Testis (tissue), 3 donors: ENCODE results near the gene AKAP5. TPM values are rescaled to one million over a fixed set of nuclear protein-coding genes. Genes with fewer than 3 reads are reported as not detected.

Experiments
- DNase-seq: peaks from one replicate; pipeline ENCODE4 v3.0.0-alpha.2; 2019
- H3K27ac ChIP-seq, 2 donors: fragments of 200-600 bp; sonication (generic); one replicate each; pipeline ENCODE4 v1.5.1; 2019
- H3K27me3 ChIP-seq: fragments of 200-600 bp; sonication (generic); one replicate; pipeline ENCODE4 v1.5.1; 2019
- H3K36me3 ChIP-seq: fragments of 200-600 bp; sonication (generic); one replicate; pipeline ENCODE4 v1.5.1; 2017; ENCODE audit warnings: low read depth; ENCODE audit errors: missing control alignments
- H3K4me1 ChIP-seq: fragments of 200-600 bp; sonication (generic); one replicate; pipeline ENCODE4 v1.5.1; 2019
- H3K4me3 ChIP-seq, 2 donors: fragments of 200-600 bp; sonication (generic); one replicate each; pipeline ENCODE4 v1.5.1; 2017 to 2019
- H3K9me3 ChIP-seq: fragments of 200-600 bp; sonication (generic); one replicate; pipeline ENCODE4 v1.5.1; 2017
- CTCF ChIP-seq, 3 experiments: fragments of 450-650 bp in 2 of 3; fragments of 200-600 bp in 1 of 3; sonication (generic) in 1 of 3; IDR thresholded peaks; one replicate each; pipeline ENCODE4 v1.5.1; 2016 to 2019; ENCODE audit warnings: antibody characterized with exemption in 3 of 3, mild to moderate bottlenecking in 2 of 3, moderate library complexity in 1 of 3
- POLR2A ChIP-seq: fragments of 450-650 bp; IDR thresholded peaks from one replicate; pipeline ENCODE4 v1.6.1; 2017; ENCODE audit warnings: antibody characterized with exemption, mild to moderate bottlenecking, moderate library complexity
- WGBS, 2 donors: methylation state at CpG; one replicate each; pipeline ENCODE4 v1.1.5; 2018; 5-methylcytosine and 5-hydroxymethylcytosine counted together
- intact Hi-C: fragments of 100-400 bp; cut with DNase I; formaldehyde crosslinking; loops from one replicate; pipeline ENCODE4 v1.15.1; 2023; ENCODE audit warnings: low total_unique reads
- polyA plus RNA-seq: library from polyadenylated mRNA; stranded (reverse); fragments of 350-450 nt; fragmentation: Illumina TruSeq; extraction: RNeasy Lipid Tissue Mini Kit (QIAGEN cat#74804); gene quantifications from one replicate; pipeline ENCODE4 v1.2.3, GENCODE V29; 2014; ENCODE audit warnings: low read depth, low replicate concordance; ENCODE audit not compliant: insufficient read depth
- total RNA-seq, 2 donors: library from RNA; depleted of rRNA; stranded (reverse); fragments of >200 nt; gene quantifications; one replicate each; pipeline ENCODE4 v1.2.3, GENCODE V29; 2016

Gene AKAP5
- total and polyA plus RNA-seq, 3 donors from 2014 or later, result 0.29 to 0.63 (median 0.50) TPM

GRCh38 chr14:64518229-64518628 is 52.9 kb downstream of the AKAP5 start:
- H3K4me1 ChIP-seq, result no peaks in the 10 kb centered on the region
- 78 to 91% methylated on average over 4 of the region's 4 CpGs for WGBS, 2 donors
- no peaks in the 10 kb centered on the region for H3K9me3 ChIP-seq
- TF ChIP-seq POLR2A (no peak), CTCF (IDR thresholded peaks at IDR 0.05) (no peak)
- no peak for DNase-seq
- no peak overlapping the region for H3K4me3 ChIP-seq
- intact Hi-C loops, result no loop called here
- H3K27me3 ChIP-seq, result no peaks in the 10 kb centered on the region
- H3K27ac ChIP-seq, result no peak overlapping the region
- no peaks in the 10 kb centered on the region for H3K36me3 ChIP-seq

- Histone ChIP-seq H3K27me3 (no peaks in the 10 kb centered on the region), H3K4me1 (no peaks in the 10 kb centered on the region), H3K4me3 (no peak overlapping the region), H3K27ac (no peak overlapping the region), H3K9me3 (no peaks in the 10 kb centered on the region), H3K36me3 (no peaks in the 10 kb centered on the region)
- TF ChIP-seq POLR2A (no peak), CTCF (IDR thresholded peaks at IDR 0.05) (no peak)
- intact Hi-C loops, result no loop called here
- WGBS, 2 donors, result 96 to 98% methylated on average over 4 of the region's 4 CpGs
- DNase-seq, result no peak
These were observed 55.4 kb downstream of the AKAP5 start for GRCh38 chr14:64520699-64521098.

- 87 to 88% methylated on average over 9 of the region's 9 CpGs for WGBS, 2 donors
- intact Hi-C loops, result no loop called here
- H3K27ac ChIP-seq, result no peak overlapping the region
These were observed 57.5 kb downstream of the AKAP5 start for GRCh38 chr14:64522591-64523355.

More at GRCh38 chr14:64522591-64523355, 57.5 kb downstream of the AKAP5 start:
- Histone ChIP-seq H3K27me3 (no peaks in the 10 kb centered on the region), H3K4me1 (no peaks in the 10 kb centered on the region), H3K9me3 (no peaks in the 10 kb centered on the region), H3K4me3 (no peak overlapping the region), H3K36me3 (no peaks in the 10 kb centered on the region)
- TF ChIP-seq CTCF (IDR thresholded peaks at IDR 0.05) (no peak), POLR2A (no peak)
- no peak for DNase-seq

Other genes starting within 250 kb of the AKAP5 start
- gene ESR2, start 171.1 kb upstream of the AKAP5 start, total RNA-seq, result 10 to 100 TPM; 19.8 to 33.3 TPM
- gene ESR2, start 171.1 kb upstream of the AKAP5 start, polyA plus RNA-seq, result 17.2 TPM
- 10 to 100 TPM; 27.4 to 28.8 TPM for gene MTHFD1, start 77.1 kb upstream of the AKAP5 start, total RNA-seq
- gene MTHFD1, start 77.1 kb upstream of the AKAP5 start, polyA plus RNA-seq, result 22.3 TPM
- 10 to 100 TPM; 20.6 to 21.3 TPM for gene ZBTB25, start 38.3 kb downstream of the AKAP5 start, total RNA-seq
- gene ZBTB25, start 38.3 kb downstream of the AKAP5 start, polyA plus RNA-seq, result 13.3 TPM
- 10 to 100 TPM; 33.2 to 34.7 TPM for gene ZBTB1, start 39.3 kb downstream of the AKAP5 start, total RNA-seq
- gene ZBTB1, start 39.3 kb downstream of the AKAP5 start, polyA plus RNA-seq, result 20.8 TPM
- gene HSPA2, start 75.2 kb downstream of the AKAP5 start, total RNA-seq, result 100 to 1,000 TPM; 134 to 160 TPM
- gene HSPA2, start 75.2 kb downstream of the AKAP5 start, polyA plus RNA-seq, result 389 TPM
- gene PPP1R36, start 84.5 kb downstream of the AKAP5 start, total RNA-seq, result 10 to 100 TPM; 22.4 to 38.5 TPM
- 108 TPM for gene PPP1R36, start 84.5 kb downstream of the AKAP5 start, polyA plus RNA-seq
- gene PLEKHG3, start 238.9 kb downstream of the AKAP5 start, total RNA-seq, result 10 to 100 TPM; 20.1 to 20.6 TPM
- gene PLEKHG3, start 238.9 kb downstream of the AKAP5 start, polyA plus RNA-seq, result 21.6 TPM